G401 (cell line): ENCODE measurements around the gene TRIB2. TPM values are rescaled to one million over a fixed set of nuclear protein-coding genes. Genes with fewer than 3 reads are reported as not detected.

Source experiments
- DNase-seq: peaks from one replicate; pipeline ENCODE4 v3.0.0-alpha.2; 2015; ENCODE audit warnings: low spot score
- in situ Hi-C: cut with HindIII; loops from 2 replicates; pipeline ENCODE4 v1.10.0; 2016; ENCODE audit warnings: low sequenced_read_pairs, mixed read lengths
- total RNA-seq: library from RNA; depleted of rRNA; stranded (reverse); fragments of >200 nt; shearing (Covaris generic); gene quantifications from 2 replicates; pipeline ENCODE4 v1.2.3, GENCODE V29; 2014

Gene TRIB2
- total RNA-seq, 1 experiment from 2014 or later, result 5.4 TPM

DNA sequence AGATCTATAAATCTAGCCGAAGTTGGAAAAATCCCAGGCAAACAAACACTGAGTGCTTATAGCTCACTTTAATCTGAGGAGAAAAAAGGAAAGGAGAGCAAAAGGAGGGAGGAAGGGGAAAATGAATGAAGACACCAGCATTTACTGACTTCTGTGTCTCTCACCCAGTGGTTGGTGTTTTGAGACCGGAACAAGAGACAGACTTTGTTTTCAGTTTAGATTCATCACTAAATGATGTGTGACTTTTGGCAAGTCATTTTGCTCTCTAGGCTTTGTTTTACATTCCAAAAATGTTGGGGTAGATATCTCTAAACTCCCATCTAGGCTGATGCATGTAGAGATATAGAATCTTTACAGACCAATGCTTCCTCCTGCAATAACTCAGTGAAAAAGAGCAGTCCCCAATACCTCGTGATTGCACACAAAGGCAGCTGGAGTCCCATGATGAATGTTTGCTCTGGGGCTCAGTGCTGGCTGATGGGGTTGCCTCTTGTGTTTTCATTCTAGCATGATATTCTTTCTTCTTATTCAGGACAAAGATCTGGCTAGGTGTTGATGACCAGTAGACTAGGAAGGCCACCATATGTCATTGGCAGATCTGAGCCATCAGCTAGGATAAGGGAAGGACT lies 51.4 kb downstream of the TRIB2 start:
- DNase-seq, result no peak
- in situ Hi-C loops, result no loop called here

DNA sequence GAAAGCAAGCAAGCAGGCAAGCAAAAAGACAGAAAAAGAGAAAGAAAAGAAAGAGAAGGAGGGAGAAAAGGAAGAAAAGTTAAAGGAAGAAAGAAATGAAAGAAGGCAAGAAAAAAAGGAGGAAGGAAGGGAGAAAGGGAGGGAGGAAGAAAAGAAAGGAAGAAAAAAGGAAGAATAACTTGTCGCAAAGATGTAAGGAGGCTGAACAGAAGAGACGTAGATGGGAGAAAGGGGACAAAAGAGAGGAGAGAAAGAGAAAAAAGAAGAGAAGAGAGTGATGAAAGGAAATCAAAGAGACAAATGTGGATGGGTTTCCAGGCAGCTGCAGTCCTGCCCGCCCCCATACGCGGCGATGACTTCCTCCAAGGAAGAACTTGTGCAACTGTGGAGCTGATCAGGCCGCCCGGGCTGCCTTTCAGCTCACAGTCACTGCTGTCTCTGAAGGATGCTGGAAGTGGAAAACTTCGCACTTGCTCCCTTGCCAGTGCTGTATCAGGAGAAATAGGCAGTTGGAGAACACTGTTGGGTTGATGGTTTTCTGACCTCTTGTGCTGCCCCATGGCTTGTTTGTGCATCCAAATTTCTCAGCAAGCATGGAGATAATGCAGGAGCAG lies 52.9 kb downstream of the TRIB2 start:
- no peak for DNase-seq
- in situ Hi-C loops, result no loop called here

GRCh38 chr2:12770300-12770968 lies 53.7 kb downstream of the TRIB2 start:
- DNase-seq, result no peak

DNA sequence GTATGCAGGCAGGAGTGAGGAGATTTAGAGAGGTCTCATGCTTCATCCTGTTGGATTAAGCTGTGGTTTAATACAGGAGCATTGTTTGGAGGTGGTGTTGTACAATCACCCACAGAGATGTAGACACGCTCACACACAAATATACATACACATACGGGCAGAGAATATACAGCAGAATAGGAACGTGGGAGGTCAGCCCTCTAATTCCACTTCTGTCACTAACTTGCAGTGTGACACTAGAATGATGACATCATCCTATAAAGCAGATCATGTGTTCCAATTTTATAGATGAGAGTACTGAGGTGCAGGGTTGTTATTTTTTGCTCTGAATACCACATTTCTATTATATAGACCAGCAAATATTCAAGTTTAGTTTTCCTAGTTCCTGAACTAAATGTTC lies 54.4 kb downstream of the TRIB2 start:
- no peak for DNase-seq
- in situ Hi-C loops, result no loop called here

More at GRCh38 chr2:12770300-12770968, 53.7 kb downstream of the TRIB2 start:
- in situ Hi-C loops, result no loop called here

- no peak for DNase-seq
- in situ Hi-C loops, result no loop called here
Observed at GRCh38 chr2:12773586-12774394, 57.1 kb downstream of the TRIB2 start.

DNA sequence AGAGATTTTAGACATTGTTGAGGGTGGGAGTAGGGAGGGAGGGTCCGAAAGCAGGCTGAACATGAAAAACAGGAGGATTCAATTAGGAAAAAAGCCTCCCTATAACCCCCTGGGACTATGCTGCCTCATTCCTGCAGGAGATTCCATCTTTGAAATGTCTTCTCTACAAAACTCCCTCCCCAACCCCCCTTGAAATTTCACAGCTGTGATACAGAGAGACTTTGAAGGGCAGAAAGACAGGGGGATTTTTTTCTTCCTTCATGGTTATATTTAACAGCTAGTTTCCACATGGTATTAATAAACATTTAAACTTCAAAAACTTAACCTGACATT lies 57.6 kb downstream of the TRIB2 start:
- DNase-seq, result no peak
- in situ Hi-C loops, result no loop called here

- in situ Hi-C loops, result no loop called here
Observed at GRCh38 chr2:12776521-12776961, 59.8 kb downstream of the TRIB2 start.

GRCh38 chr2:12778369-12778768 lies 61.6 kb downstream of the TRIB2 start:
- DNase-seq, result no peak
- in situ Hi-C loops, result no loop called here

More at GRCh38 chr2:12776521-12776961, 59.8 kb downstream of the TRIB2 start:
- no peak for DNase-seq

DNA sequence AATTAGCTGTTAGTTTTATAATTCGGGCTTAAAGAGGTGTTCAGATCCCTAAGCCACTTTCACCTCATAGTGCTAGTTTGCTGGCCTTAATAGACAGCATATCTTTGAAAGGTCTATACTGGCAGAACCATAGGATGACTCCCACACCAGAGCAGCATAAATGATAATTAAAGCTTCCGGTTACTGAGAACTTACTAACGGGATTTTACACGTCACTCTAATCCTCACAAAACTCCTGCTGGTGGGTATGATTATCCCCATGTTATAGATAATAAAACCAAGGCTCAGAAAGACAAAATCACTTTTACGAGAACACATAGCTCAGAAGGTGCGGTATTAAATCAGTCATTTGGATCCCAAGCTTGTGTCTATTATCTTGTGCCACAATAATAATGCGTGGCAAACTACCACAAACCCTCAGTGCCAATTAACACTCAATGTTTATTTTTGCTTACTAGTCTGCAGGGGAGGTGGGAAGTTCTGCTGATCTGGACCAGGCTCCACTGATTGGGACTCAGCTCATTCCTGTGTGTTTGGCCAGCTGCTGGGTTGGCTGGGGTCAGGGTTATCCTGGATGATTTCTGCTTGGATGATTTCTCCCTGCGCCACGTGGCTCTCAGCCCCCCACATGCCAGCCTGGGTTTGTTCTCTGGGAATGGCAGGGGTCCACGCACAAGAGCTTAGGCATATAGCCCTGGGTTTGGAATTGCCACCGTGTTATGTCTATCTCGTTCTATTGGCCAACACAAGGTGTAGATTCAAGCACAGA lies 62.3 kb downstream of the TRIB2 start:
- in situ Hi-C loops, result no loop called here
- no peak for DNase-seq

DNA sequence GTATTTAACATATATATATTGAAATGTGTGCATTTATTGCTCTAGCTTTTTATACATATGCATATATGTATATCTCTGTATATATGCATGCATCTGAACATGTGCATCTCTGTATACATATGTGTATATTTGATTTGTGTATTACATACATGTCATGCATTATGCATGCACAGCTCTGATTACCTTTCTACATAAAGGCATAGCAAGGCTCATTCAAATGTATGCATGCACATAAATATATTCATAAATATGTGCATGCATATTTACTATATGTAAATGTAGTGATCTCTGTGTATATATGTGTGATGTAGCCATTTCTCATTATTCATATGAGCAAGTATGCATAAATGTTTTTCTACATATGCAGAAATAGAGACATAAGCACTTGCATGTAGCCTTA lies 64.6 kb downstream of the TRIB2 start:
- no peak for DNase-seq
- in situ Hi-C loops, result no loop called here

GRCh38 chr2:12787891-12788801 lies 71.4 kb downstream of the TRIB2 start:
- no peak for DNase-seq
- in situ Hi-C loops, result no loop called here

GRCh38 chr2:12791906-12792305 lies 75.2 kb downstream of the TRIB2 start:
- DNase-seq, result no peak
- in situ Hi-C loops, result no loop called here
